Activated CD8-positive, alpha-beta memory T cell treated with anti-CD3 and anti-CD28 coated beads, Interleukin-2, amount 10 ng/mL, durations not matched to agents 7 days and 5 days (primary cell): ENCODE results near the gene PDGFA. TPM values are rescaled to one million over a fixed set of nuclear protein-coding genes. Genes with fewer than 3 reads are reported as not detected.

Experiments
- ATAC-seq: fragments of 150-1000 bp; cut with Tn5 transposase; one replicate; pipeline ENCODE4 v1.10.0; 2021; ENCODE audit warnings: moderate library complexity
- CTCF ChIA-PET: fragments of 350-600 bp; sonication (Branson Sonifier 250); formaldehyde crosslinking; loops from one replicate; lab custom pipeline; 2021; ENCODE audit warnings: antibody characterized with exemption; lab: Charles Lee
- DNase-seq: peaks from one replicate; pipeline ENCODE4 v3.0.0-alpha.2; 2020
- H3K27ac Mint-ChIP-seq: one replicate; pipeline ENCODE4 v1.8.0; 2021; ENCODE audit warnings: mild to moderate bottlenecking, mixed read lengths
- H3K27me3 Mint-ChIP-seq: one replicate; pipeline ENCODE4 v1.8.0; 2021; ENCODE audit warnings: mixed read lengths
- H3K36me3 Mint-ChIP-seq: one replicate; pipeline ENCODE4 v1.8.0; 2021; ENCODE audit warnings: mild to moderate bottlenecking, mixed read lengths
- H3K4me1 Mint-ChIP-seq: one replicate; pipeline ENCODE4 v1.8.0; 2021; ENCODE audit warnings: mixed read lengths
- H3K4me3 Mint-ChIP-seq: one replicate; pipeline ENCODE4 v1.8.0; 2021; ENCODE audit warnings: mild to moderate bottlenecking, moderate library complexity, mixed read lengths
- H3K9me3 Mint-ChIP-seq: one replicate; pipeline ENCODE4 v1.8.0; 2022; ENCODE audit warnings: low read depth, mixed read lengths
- total RNA-seq, 2 experiments: library from RNA; stranded (reverse); gene quantifications; one replicate each; pipeline ENCODE4 v1.2.3, GENCODE V29; 2021

The PDGFA gene
- total RNA-seq, 2 experiments from 2014 or later: 0.67 to 2.3 TPM

DNA sequence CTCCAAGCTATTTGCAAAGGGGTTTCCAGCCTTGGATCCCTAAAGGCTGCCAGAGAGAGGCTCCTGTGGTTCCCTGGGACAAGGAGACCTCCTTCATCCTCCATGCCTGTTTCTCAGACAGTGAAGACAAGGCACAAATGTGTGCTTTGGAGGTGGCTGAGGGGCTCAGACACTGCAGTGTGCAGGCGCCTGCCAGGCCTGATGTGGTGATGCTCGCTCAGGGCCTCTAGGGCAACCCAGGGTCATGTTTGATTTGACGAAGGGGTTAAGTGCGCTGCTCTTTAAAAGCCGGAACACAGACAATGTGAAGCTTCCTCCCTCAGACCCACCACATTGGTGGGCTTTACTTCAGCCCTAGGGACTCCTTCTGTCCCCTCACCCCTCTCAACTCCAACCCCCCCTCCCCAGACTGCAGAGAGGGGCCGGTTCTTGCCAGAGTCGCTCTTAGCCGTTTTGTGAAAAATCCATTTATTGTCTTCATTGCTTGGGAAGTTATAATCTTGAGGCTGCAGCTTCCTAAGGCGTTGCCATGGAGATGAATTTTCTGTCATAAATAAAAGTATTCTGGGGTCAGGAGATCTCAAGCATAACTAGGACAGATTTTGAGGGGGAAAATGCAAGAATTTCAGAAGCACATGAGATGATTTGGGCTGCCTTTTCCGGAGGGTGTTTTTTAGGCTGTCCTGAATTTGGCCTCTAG lies 35.8 kb downstream of the PDGFA start:
- DNase-seq (no peak), ATAC-seq (no peak)
- peaks cover 10% of the 10 kb centered on the region for H3K9me3 Mint-ChIP-seq
- H3K4me1 Mint-ChIP-seq: no peaks in the 10 kb centered on the region
- H3K4me3 Mint-ChIP-seq: no peak overlapping the region
- no peak overlapping the region for H3K27ac Mint-ChIP-seq
- H3K27me3 Mint-ChIP-seq: peaks cover 11% of the 10 kb centered on the region
- H3K36me3 Mint-ChIP-seq: peaks cover 2% of the 10 kb centered on the region
- CTCF ChIA-PET: no interaction called here

GRCh38 chr7:482521-483083 lies 37.0 kb downstream of the PDGFA start:
- no peak for DNase-seq
- H3K27me3 Mint-ChIP-seq: peaks cover 4% of the 10 kb centered on the region
- peaks cover 10% of the 10 kb centered on the region for H3K9me3 Mint-ChIP-seq
- H3K27ac Mint-ChIP-seq: peak overlapping the region; percentile 6
- H3K4me3 Mint-ChIP-seq: no peak overlapping the region
- no peak for ATAC-seq
- peaks cover 2% of the 10 kb centered on the region for H3K36me3 Mint-ChIP-seq
- H3K4me1 Mint-ChIP-seq: no peaks in the 10 kb centered on the region
- CTCF ChIA-PET: no interaction called here

GRCh38 chr7:481219-481930 lies 38.3 kb downstream of the PDGFA start:
- Mint-ChIP-seq H3K36me3 (peaks cover 2% of the 10 kb centered on the region), H3K27ac (no peak overlapping the region), H3K4me1 (no peaks in the 10 kb centered on the region), H3K4me3 (no peak overlapping the region), H3K27me3 (no peaks in the 10 kb centered on the region), H3K9me3 (peaks cover 10% of the 10 kb centered on the region)
- ATAC-seq: no peak
- CTCF ChIA-PET: no interaction called here
- no peak for DNase-seq

DNA sequence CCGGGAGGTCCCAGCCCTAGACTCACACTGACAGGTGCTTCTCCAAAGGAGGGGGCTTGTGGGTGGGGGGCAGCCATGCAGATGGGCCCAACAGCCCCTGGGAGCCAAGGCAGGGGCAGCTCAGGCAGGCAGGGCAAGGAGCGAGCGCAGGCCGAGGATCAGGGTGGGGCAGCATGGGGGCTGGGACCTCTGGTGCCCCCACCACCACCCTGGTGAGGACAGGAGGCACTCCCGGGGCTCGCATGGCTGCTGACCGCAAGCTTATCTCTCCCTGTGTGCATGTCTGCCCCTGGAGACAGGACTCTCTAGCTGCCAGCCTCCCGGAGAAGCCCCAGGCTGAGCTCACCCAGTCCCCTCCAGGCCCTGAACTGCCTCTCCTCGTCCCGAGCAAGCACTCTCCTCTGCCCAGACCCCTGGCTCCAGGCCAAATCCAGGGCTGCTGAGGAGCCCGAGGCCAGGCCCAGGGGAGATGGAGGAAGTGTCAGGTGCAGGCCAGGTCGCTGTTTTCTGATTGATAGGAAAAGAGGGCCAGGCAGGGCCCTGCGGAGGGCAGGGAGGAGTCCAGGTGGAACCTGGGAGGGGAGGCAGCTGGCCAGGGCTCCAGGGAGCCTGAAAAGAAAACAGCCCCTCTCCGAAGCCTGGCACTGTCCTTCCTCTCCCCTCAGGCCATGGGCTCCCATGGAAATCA lies 39.0 kb downstream of the PDGFA start:
- no peak overlapping the region for H3K27ac Mint-ChIP-seq
- no peak overlapping the region for H3K4me3 Mint-ChIP-seq
- H3K4me1 Mint-ChIP-seq: no peaks in the 10 kb centered on the region
- ATAC-seq (no peak), DNase-seq (no peak)
- H3K9me3 Mint-ChIP-seq: peaks cover 10% of the 10 kb centered on the region
- peaks cover 2% of the 10 kb centered on the region for H3K36me3 Mint-ChIP-seq
- CTCF ChIA-PET: no interaction called here
- no peaks in the 10 kb centered on the region for H3K27me3 Mint-ChIP-seq

DNA sequence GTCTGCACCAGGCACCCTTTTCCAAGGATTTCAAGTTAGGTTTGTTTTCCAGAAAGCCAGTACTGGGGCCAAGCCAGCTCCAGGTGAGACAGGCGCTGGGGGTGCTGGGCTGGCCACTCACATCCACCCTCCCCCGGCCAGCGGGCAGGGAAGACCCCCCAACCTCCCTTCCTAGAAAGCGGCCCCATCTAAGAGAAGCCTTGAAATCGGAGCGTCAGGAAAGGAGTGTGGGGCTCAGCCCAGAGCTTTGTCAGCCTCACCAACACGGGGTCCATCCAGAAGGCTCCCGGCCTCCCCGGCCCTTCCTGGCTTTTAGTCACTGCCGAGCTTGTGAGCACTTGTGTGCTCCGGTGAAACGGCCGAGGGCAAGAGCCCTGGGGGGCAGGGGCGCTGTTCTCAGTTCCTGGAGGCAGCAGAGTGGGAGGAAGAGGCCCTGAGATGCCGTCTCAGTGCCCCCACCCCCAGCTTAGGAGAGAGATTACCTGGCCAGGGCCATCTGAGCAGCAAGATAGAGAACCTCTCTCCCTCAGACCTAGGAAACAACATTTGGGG lies 39.6 kb downstream of the PDGFA start:
- CTCF ChIA-PET: no interaction called here
- Mint-ChIP-seq H3K4me3 (no peak overlapping the region), H3K27me3 (no peaks in the 10 kb centered on the region), H3K4me1 (no peaks in the 10 kb centered on the region), H3K9me3 (peaks cover 10% of the 10 kb centered on the region), H3K36me3 (peaks cover 2% of the 10 kb centered on the region), H3K27ac (no peak overlapping the region)
- DNase-seq (no peak), ATAC-seq (no peak)

DNA sequence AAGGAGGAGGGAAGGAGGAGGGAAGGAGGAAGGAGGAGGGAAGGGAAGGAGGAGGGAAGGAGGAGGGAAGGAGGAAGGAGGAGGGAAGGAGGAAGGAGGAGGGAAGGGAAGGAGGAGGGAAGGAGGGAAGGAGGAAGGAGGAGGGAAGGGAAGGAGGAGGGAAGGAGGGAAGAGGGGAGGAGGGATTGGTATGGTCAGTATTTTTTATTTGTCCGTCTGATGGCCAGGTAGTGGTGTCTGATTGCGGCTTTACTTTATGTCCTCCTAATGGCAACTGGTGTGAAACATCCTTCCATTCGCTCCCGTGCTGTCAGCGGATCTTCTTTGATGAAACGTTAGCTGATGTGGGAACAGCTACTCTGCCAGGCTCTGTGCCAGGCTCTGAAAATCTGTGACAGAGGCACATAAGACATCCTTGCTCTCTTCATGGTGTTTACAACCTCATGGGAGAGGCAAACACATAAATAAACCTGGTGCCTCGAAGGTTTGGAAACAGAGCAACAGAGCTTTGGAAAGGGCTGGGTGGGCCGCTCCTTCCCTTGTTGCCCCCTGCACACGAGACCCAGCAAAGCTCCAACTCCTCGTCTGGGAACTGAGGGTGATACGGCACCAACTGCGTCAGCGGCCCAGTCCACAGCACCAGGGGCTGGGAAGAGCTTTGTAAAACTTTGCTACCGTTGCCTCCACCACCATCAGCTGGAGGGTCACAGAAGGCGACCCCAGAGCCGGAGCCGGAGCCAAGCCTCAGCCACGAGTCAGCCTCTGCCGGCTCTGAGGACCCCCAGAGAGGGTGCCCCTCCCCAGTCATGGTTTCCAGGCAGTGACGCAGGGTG lies 40.3 kb downstream of the PDGFA start:
- H3K4me3 Mint-ChIP-seq: no peak overlapping the region
- peaks cover 10% of the 10 kb centered on the region for H3K9me3 Mint-ChIP-seq
- no peak for DNase-seq
- no peaks in the 10 kb centered on the region for H3K4me1 Mint-ChIP-seq
- no peak overlapping the region for H3K27ac Mint-ChIP-seq
- CTCF ChIA-PET: no interaction called here
- ATAC-seq: no peak
- no peaks in the 10 kb centered on the region for H3K27me3 Mint-ChIP-seq
- peaks cover 2% of the 10 kb centered on the region for H3K36me3 Mint-ChIP-seq

DNA sequence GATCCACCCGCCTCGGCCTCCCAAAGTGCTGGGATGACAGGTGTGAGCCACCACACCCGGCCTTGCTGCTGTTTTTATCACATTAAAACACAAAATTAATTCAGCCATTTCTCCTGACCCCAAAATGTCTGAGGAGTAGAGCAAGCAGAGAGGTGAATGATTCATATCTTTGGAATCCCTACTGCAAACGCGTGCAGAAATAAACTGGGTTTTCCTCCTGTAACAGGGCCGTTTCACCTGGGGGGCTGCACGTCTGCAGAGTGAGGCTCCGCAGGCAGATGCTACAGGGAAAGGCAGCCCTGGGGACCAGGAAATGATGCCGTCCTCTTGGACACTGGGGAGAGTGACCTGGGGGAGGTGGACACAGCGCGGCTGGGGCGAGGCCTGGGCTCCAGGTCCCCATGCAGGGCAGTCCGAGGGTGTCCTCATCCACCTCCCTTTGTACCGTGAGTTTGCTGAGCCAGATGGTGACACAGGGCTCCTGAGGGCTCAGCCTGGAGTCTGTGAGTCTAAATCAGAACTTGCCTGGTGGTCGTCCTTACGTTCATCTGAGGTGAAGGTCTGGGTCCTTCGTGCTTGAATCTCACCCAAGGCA lies 41.9 kb downstream of the PDGFA start:
- Mint-ChIP-seq H3K27me3 (no peaks in the 10 kb centered on the region), H3K36me3 (peaks cover under 1% of the 10 kb centered on the region), H3K27ac (no peak overlapping the region), H3K4me3 (no peak overlapping the region), H3K9me3 (peaks cover 8% of the 10 kb centered on the region), H3K4me1 (no peaks in the 10 kb centered on the region)
- ATAC-seq: no peak
- DNase-seq: no peak
- CTCF ChIA-PET: no interaction called here

DNA sequence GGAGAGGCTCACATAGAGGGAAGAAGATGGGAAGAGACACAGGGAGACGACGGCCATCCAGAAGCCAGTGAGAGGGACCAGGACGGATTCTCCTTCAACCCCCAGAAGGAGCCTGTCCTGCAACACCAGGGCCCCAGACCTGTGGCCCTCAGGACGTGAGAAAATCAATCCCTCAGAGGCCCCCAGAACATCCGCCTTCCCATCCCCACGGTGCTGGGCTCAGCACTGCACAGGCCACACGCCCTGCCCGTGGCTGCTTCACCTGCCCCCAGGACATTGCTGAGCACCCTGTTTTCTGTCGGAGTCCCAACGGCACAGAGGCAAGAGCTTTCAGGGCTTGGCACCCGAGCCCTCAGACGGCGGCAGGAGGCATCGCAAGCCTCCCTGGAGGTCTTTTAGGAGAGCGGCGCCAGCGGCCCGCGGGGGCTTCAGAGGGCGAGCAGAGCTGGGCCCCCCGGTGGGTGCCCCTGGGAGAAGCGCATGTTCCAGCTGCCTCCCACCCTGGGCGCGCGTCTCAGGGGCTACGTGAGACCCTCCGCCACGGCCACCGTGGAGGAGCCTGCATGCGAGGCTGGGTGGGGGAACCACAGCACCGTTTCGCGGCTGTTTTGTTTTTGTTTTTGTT lies 42.8 kb downstream of the PDGFA start:
- DNase-seq (no peak), ATAC-seq (no peak)
- no peak overlapping the region for H3K4me3 Mint-ChIP-seq
- H3K4me1 Mint-ChIP-seq: no peaks in the 10 kb centered on the region
- no peak overlapping the region for H3K27ac Mint-ChIP-seq
- CTCF ChIA-PET: no interaction called here
- no peaks in the 10 kb centered on the region for H3K27me3 Mint-ChIP-seq
- H3K36me3 Mint-ChIP-seq: no peaks in the 10 kb centered on the region
- no peaks in the 10 kb centered on the region for H3K9me3 Mint-ChIP-seq

GRCh38 chr7:475951-476441 lies 43.6 kb downstream of the PDGFA start:
- DNase-seq (no peak), ATAC-seq (no peak)
- no peaks in the 10 kb centered on the region for H3K36me3 Mint-ChIP-seq
- no peaks in the 10 kb centered on the region for H3K27me3 Mint-ChIP-seq
- no peak overlapping the region for H3K4me3 Mint-ChIP-seq
- CTCF ChIA-PET: no interaction called here
- no peaks in the 10 kb centered on the region for H3K4me1 Mint-ChIP-seq
- H3K9me3 Mint-ChIP-seq: no peaks in the 10 kb centered on the region
- H3K27ac Mint-ChIP-seq: no peak overlapping the region

DNA sequence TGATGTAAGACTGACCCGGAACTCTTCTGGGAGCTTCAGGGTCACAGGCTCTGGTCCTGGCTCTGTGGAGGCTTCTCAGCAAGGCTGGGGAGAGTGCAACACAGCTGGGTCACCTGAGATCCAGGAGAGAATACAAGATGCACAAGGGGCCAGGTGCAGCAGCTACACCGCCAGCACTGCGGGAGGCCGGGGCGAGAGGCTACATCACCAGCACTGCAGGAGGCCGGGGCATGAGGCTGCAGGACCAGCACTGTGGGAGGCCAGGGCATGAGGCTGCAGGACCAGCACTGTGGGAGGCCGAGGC lies 44.3 kb downstream of the PDGFA start:
- H3K9me3 Mint-ChIP-seq: no peaks in the 10 kb centered on the region
- no peak for ATAC-seq
- CTCF ChIA-PET: no interaction called here
- H3K27ac Mint-ChIP-seq: no peak overlapping the region
- no peaks in the 10 kb centered on the region for H3K4me1 Mint-ChIP-seq
- DNase-seq: no peak
- no peaks in the 10 kb centered on the region for H3K27me3 Mint-ChIP-seq
- H3K36me3 Mint-ChIP-seq: no peaks in the 10 kb centered on the region
- H3K4me3 Mint-ChIP-seq: no peak overlapping the region

- ATAC-seq (no peak), DNase-seq (no peak)
- Mint-ChIP-seq H3K27me3 (no peaks in the 10 kb centered on the region), H3K9me3 (no peaks in the 10 kb centered on the region), H3K27ac (no peak overlapping the region), H3K4me1 (no peaks in the 10 kb centered on the region), H3K36me3 (no peaks in the 10 kb centered on the region), H3K4me3 (no peak overlapping the region)
- CTCF ChIA-PET: no interaction called here
Observed at GRCh38 chr7:474605-475424, 44.8 kb downstream of the PDGFA start.
